NCI-H1436 treated with DMSO at 0.1 percent for 48 hours (cell line): ENCODE data around the gene PITPNM1.

Experiments used
- DNase-seq: peaks from one replicate; lab custom pipeline; 2025; lab: John Stamatoyannopoulos, UW

The PITPNM1 gene

DNA sequence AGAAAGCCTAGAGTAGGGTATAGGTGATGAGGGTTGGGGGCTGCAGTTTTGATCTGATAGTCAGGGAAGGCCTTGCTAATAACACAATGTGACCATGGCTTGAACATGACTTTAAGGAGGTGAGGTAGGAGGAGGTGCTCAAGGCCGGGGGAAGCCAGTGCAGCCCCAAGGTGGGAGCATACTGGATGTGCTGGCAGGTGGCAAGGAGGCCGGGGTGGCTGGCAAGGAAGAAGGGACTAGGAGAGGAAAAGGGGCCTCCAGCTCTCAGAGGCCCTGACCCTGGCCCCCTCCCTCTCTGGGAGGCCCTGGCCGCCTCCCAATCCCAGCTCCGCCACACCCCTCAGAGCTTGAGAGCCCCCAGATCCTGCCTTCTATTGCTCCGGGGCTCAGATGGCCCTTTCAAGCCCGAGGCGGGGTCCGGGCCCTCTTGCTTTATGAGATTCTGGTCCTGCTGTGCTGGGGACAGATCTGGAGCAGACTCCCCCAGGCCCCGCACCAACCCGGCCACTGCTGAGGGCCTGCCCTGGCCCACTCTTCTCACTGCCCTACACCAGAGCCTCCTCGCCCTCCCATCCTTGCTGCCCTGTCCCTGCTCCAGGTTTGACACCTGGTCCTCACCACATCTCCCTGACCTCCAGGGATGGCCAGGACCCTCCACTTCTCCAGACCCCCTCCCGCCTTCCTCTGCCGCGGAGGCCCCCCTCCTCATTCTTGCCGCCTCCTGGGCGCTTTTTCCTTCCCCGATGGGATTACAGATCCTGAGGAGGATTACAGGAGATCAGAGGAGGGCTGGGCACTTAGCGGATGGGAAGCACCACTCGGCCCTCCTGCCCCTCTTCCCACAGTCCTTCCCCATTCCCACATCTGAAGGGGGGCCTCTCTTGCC lies 1.8 kb downstream of the PITPNM1 start:
- DNase-seq = no peak

- DNase-seq = no peak
Measured at GRCh38 chr11:67502328-67502979, 2.7 kb downstream of the PITPNM1 start.

DNA sequence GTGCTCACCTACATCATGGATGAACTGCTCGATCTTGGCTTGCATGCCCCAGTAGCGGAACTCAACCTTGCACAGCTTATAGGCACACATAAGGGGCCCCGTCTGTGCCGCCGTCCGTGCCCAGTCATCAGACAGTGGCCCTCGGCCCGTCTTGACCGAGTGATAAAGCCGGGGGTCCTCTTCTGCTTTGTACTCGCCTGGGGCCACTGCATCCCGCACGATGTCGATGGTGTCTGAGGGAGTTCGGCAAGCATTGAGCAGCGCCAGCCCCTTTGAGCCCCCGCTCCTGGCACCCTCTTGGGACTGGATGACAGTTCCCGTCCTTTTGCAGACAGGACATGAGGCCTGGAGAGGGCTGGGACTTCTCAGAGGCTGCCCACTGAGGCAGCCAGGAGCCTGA lies 3.3 kb downstream of the PITPNM1 start:
- no peak for DNase-seq

GRCh38 chr11:67500831-67501715 lies 4.1 kb downstream of the PITPNM1 start:
- DNase-seq = no peak

GRCh38 chr11:67500484-67500821 lies 4.7 kb downstream of the PITPNM1 start:
- DNase-seq = no peak

GRCh38 chr11:67499808-67500483 lies 5.2 kb downstream of the PITPNM1 start:
- DNase-seq = no peak

DNA sequence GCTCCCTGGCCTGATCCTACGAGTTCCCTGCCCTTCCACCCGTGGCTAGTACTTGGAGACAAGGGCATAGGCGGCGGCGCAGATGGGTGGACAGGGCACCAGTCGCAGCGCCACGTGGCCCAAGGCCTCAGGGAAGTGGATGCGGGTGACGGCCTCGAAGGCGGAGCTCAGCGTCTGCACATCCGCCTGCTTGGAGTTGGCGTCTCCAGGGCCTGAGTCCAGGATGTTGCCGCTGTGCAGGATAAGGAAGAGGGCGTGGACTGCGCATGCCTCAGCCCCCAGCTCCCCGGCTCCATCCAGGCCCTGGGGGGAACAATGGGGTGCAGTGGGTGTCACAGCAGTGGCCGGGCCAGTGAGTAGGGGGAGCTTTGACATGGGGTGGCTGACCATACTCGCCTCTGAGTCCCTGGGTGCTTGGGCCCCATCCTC lies 6.6 kb downstream of the PITPNM1 start:
- DNase-seq = no peak

- no peak for DNase-seq
Measured at GRCh38 chr11:67497656-67498291, 7.4 kb downstream of the PITPNM1 start.

DNA sequence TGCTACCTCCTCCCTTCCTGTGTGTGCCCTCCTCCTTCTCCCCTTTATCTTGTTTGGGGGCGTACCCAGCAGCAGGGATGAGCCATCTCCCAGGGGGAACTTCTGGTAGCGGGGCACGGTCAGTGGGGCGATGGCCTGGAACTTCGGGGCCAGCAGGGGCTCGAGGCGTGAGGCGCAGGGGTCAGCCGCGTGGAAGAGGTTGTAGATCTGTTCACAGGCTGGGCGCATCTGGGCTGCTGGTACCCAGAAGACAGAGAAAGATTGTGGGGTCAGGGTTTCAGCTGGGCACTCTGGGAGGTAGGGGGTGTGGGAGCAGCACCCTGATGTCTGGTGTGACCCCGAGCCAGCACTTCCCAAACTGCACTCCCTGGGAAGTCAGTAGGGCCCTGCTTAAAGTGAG lies 9.1 kb downstream of the PITPNM1 start:
- no peak for DNase-seq

GRCh38 chr11:67495234-67496005 lies 9.7 kb downstream of the PITPNM1 start:
- no peak for DNase-seq

GRCh38 chr11:67494371-67495233 lies 10.6 kb downstream of the PITPNM1 start:
- no peak for DNase-seq

GRCh38 chr11:67493548-67494370 lies 11.4 kb downstream of the PITPNM1 start:
- no peak for DNase-seq

- no peak for DNase-seq
Measured at GRCh38 chr11:67492801-67493547, 12.2 kb downstream of the PITPNM1 start.

GRCh38 chr11:67492069-67492727 lies 13.0 kb downstream of the PITPNM1 start:
- DNase-seq = no peak

GRCh38 chr11:67491276-67492068 lies 13.7 kb downstream of the PITPNM1 start:
- no peak for DNase-seq

- DNase-seq = no peak
Measured at GRCh38 chr11:67490727-67491065, 14.5 kb downstream of the PITPNM1 start.
